Measurements from ENCODE around the gene MTFR1L. TPM values are rescaled to one million over a fixed set of nuclear protein-coding genes. Genes with fewer than 3 reads are reported as not detected.
A peak's percentile ranks its signal among the peaks of the same experiment; 100 is the strongest.

MTFR1L gene
- polyA plus RNA-seq, 1 donor (not counting 4 experiments of a cell fraction or from before 2014, with no cell fraction given), result 31.6 TPM

DNA sequence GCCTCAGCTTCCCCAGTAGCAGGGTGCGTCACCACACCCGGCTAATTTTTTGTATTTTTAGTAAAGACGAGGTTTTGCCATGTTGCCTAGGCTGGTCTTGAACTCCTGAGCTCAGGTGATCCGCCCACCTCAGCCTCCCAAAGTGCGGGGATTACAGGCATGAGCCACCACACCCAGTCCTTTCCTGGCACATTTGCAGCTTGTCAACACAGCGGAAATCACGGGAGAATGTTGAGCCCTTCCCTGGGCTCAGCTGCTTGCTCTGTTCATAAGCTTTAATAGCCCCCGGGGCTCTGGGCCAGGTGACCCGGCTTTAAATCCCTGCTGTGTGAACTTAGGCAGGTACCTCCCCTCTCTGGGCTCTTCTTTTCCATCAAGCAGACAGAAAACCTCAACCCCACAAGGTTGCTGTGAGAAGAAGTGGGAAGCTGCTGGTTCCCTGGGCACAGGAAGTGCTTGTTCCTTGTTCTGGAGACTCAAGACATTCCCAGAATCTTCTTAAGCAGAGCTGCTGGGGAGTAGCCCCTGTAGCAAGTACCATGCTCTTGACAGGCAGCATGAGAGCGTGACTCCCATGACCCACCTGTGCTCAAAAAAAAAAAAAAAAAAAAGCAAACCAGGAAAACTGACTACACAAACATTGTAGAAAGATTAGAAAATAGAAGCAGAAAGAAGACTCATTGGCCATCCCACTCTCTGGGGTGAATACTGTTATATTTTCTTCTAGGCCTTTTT lies 34.3 kb upstream of the MTFR1L start:
- H3K79me2 ChIP-seq (ENCODE audit: control insufficient read depth, insufficient read depth, low read length), result no peaks in the 10 kb centered on the region
- no peak for FAIRE-seq

DNA sequence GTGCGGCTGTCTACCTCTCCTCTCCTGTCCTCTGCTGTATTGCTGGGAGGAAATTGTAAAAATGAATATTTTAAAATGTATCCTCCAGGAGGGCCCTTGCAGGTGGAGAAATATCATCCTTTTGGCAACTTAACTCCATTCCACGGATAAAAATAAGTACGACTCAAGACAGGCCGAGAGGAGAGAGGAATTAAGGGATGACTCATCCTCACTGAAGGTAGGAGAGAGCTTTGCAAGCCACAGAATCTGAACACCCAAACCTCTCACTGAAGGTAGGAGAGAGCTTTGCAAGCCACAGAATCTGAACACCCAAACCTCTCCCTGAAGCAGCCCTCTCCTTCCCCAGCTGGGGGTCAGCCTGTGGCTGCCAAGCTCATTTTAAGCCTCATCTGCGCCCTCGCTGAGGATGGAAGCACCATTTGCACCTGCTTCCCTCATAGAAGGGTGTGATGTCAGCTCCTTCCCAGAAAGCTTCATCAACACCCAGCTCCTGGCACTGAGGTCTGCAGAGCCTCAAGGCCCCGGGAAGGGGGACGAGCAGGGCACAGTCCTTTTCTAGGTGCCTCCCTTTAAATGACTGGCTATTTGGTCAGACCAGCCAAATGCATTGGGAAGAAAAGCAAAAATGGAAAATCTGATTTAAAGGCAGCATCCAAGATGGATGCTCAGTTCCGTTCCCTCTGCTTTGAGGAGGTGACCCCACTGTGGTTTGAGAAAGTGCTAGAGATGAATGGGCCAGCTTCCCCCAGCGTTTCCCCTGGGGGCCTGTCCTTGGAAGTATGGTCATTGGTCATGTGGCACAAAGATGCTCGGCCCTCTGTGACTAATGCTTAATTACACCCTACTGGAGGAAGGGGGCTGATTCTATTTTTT lies 32.6 kb upstream of the MTFR1L start:
- no peaks in the 10 kb centered on the region for H3K79me2 ChIP-seq (ENCODE audit: control insufficient read depth, insufficient read depth, low read length)
- no peak overlapping the region for H2AFZ ChIP-seq (ENCODE audit: control insufficient read depth, low read length)
- H3K4me2 ChIP-seq (ENCODE audit: control insufficient read depth, extremely low read depth, insufficient read depth, low read depth, low read length), result no peak overlapping the region
- H4K20me1 ChIP-seq (ENCODE audit: control insufficient read depth, extremely low read depth, insufficient read depth, low read length), result peaks cover 2% of the 10 kb centered on the region
- DNase-seq (ENCODE audit: low read depth, low spot score) (no peak), FAIRE-seq (peak; percentile 80)
- no peak overlapping the region for H3K27ac ChIP-seq (ENCODE audit: control insufficient read depth, insufficient read depth, low read length)
- no peaks in the 10 kb centered on the region for H3K9me1 ChIP-seq (ENCODE audit: control insufficient read depth, extremely low read depth, insufficient read depth, low read length)
- no peak overlapping the region for H3K4me3 ChIP-seq (ENCODE audit: control insufficient read depth in 2 of 3, extremely low read depth in 1 of 3, insufficient read depth in 2 of 3, low read depth in 1 of 3, low read length in 3 of 3)
- no peaks in the 10 kb centered on the region for H3K4me1 ChIP-seq (ENCODE audit: control insufficient read depth, extremely low read depth, insufficient read depth, low read length)
- no peaks in the 10 kb centered on the region for H3K36me3 ChIP-seq (ENCODE audit: control insufficient read depth in 2 of 2, extremely low read depth in 1 of 2, insufficient read depth in 2 of 2, low read length in 2 of 2)
- peaks cover 15% of the 10 kb centered on the region for H3K27me3 ChIP-seq (ENCODE audit: control insufficient read depth, extremely low read depth, insufficient read depth, low read length)
- dilution Hi-C loops (cut with MboI; ENCODE audit: extremely low pct_ligation_motif_present, low sequenced_read_pairs), result no loop called here
- TF ChIP-seq, protein P1, sequence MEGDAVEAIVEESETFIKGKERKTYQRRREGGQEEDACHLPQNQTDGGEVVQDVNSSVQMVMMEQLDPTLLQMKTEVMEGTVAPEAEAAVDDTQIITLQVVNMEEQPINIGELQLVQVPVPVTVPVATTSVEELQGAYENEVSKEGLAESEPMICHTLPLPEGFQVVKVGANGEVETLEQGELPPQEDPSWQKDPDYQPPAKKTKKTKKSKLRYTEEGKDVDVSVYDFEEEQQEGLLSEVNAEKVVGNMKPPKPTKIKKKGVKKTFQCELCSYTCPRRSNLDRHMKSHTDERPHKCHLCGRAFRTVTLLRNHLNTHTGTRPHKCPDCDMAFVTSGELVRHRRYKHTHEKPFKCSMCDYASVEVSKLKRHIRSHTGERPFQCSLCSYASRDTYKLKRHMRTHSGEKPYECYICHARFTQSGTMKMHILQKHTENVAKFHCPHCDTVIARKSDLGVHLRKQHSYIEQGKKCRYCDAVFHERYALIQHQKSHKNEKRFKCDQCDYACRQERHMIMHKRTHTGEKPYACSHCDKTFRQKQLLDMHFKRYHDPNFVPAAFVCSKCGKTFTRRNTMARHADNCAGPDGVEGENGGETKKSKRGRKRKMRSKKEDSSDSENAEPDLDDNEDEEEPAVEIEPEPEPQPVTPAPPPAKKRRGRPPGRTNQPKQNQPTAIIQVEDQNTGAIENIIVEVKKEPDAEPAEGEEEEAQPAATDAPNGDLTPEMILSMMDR (optimal IDR thresholded peaks at IDR 0.05 in 1 of 3, IDR thresholded peaks at IDR 0.05 in 1 of 3, conservative IDR thresholded peaks at IDR 0.05 in 1 of 3; ENCODE audit: extremely low read depth in 1 of 3, insufficient read depth in 2 of 3, low read length in 3 of 3), result no peak
- TF ChIP-seq EZH2 (IDR thresholded peaks at IDR 0.05; ENCODE audit: low read length), result no peak
- H3K9me3 ChIP-seq (ENCODE audit: control insufficient read depth, low read depth, low read length), result no peaks in the 10 kb centered on the region
- H3K9ac ChIP-seq (ENCODE audit: control insufficient read depth, extremely low read depth, insufficient read depth, low read length), result no peak overlapping the region

More for the DNA sequence above, 34.3 kb upstream of the MTFR1L start:
- H3K27me3 ChIP-seq (ENCODE audit: control insufficient read depth, extremely low read depth, insufficient read depth, low read length), result peaks cover 17% of the 10 kb centered on the region
- dilution Hi-C loops (cut with MboI; ENCODE audit: extremely low pct_ligation_motif_present, low sequenced_read_pairs), result no loop called here
- TF ChIP-seq EZH2 (IDR thresholded peaks at IDR 0.05; ENCODE audit: low read length), result no peak
- TF ChIP-seq, protein P1 (optimal IDR thresholded peaks at IDR 0.05 in 1 of 3, IDR thresholded peaks at IDR 0.05 in 1 of 3, conservative IDR thresholded peaks at IDR 0.05 in 1 of 3; ENCODE audit: extremely low read depth in 1 of 3, insufficient read depth in 2 of 3, low read length in 3 of 3), result no peak
- no peaks in the 10 kb centered on the region for H3K4me1 ChIP-seq (ENCODE audit: control insufficient read depth, extremely low read depth, insufficient read depth, low read length)
- H3K9me1 ChIP-seq (ENCODE audit: control insufficient read depth, extremely low read depth, insufficient read depth, low read length), result no peaks in the 10 kb centered on the region
- no peak overlapping the region for H3K4me3 ChIP-seq (ENCODE audit: control insufficient read depth in 2 of 3, extremely low read depth in 1 of 3, insufficient read depth in 2 of 3, low read depth in 1 of 3, low read length in 3 of 3)
- H3K36me3 ChIP-seq (ENCODE audit: control insufficient read depth in 2 of 2, extremely low read depth in 1 of 2, insufficient read depth in 2 of 2, low read length in 2 of 2), result no peaks in the 10 kb centered on the region
- H4K20me1 ChIP-seq (ENCODE audit: control insufficient read depth, extremely low read depth, insufficient read depth, low read length), result peaks cover 2% of the 10 kb centered on the region
- no peak overlapping the region for H2AFZ ChIP-seq (ENCODE audit: control insufficient read depth, low read length)
- H3K27ac ChIP-seq (ENCODE audit: control insufficient read depth, insufficient read depth, low read length), result no peak overlapping the region
- no peaks in the 10 kb centered on the region for H3K9me3 ChIP-seq (ENCODE audit: control insufficient read depth, low read depth, low read length)
- H3K4me2 ChIP-seq (ENCODE audit: control insufficient read depth, extremely low read depth, insufficient read depth, low read depth, low read length), result no peak overlapping the region
- H3K9ac ChIP-seq (ENCODE audit: control insufficient read depth, extremely low read depth, insufficient read depth, low read length), result no peak overlapping the region
- no peak for DNase-seq (ENCODE audit: low read depth, low spot score)
